Mesenchymal stem cell (in vitro differentiated cells and primary cell): Measurements from ENCODE around the gene INTS3.

ENCODE experiments used
- DNase-seq: peaks from one replicate; pipeline ENCODE4 v3.0.0-alpha.2; 2013
- H2AFZ ChIP-seq: one replicate; pipeline ENCODE4 v1.6.1; 2013; ENCODE audit warnings: low read depth, mild to moderate bottlenecking, control low read depth, inconsistent platforms, low read length, moderate library complexity
- H2AK5ac ChIP-seq: 2 replicates; pipeline ENCODE4 v1.6.1; 2013; ENCODE audit warnings: low read length, moderate library complexity, mild to moderate bottlenecking, inconsistent platforms; ENCODE audit not compliant: severe bottlenecking
- H2BK120ac ChIP-seq: one replicate; pipeline ENCODE4 v1.6.1; 2013; ENCODE audit warnings: low read depth, mild to moderate bottlenecking, inconsistent platforms, low read length, moderate library complexity
- H2BK12ac ChIP-seq, 2 experiments: one replicate each; pipeline ENCODE4 v1.6.1; 2013; ENCODE audit warnings: inconsistent platforms in 2 of 2, low read length in 2 of 2, mild to moderate bottlenecking in 2 of 2, moderate library complexity in 2 of 2, control low read depth in 1 of 2
- H2BK15ac ChIP-seq: one replicate; pipeline ENCODE4 v1.6.1; 2013; ENCODE audit warnings: mild to moderate bottlenecking, low read depth, inconsistent platforms; ENCODE audit not compliant: poor library complexity, severe bottlenecking
- H2BK5ac ChIP-seq: 2 replicates; pipeline ENCODE4 v1.6.1; 2013; ENCODE audit warnings: low read depth, mild to moderate bottlenecking, low read length, control low read depth, inconsistent platforms; ENCODE audit not compliant: poor library complexity, severe bottlenecking
- H3K14ac ChIP-seq, 2 experiments: one replicate each; pipeline ENCODE4 v1.6.1; 2013; ENCODE audit warnings: inconsistent platforms in 2 of 2, low read length in 2 of 2, control low read depth in 1 of 2, mild to moderate bottlenecking in 1 of 2, moderate library complexity in 1 of 2
- H3K18ac ChIP-seq, 2 experiments: one replicate each; pipeline ENCODE4 v1.6.1; 2013; ENCODE audit warnings: inconsistent platforms in 2 of 2, low read length in 2 of 2, control low read depth in 1 of 2, low read depth in 1 of 2, mild to moderate bottlenecking in 1 of 2
- H3K23ac ChIP-seq, 2 experiments: one replicate each; pipeline ENCODE4 v1.6.1; 2013; ENCODE audit warnings: inconsistent platforms in 2 of 2, low read length in 2 of 2, mild to moderate bottlenecking in 2 of 2, moderate library complexity in 2 of 2, control low read depth in 1 of 2
- H3K27ac ChIP-seq: 2 replicates; pipeline ENCODE4 v1.5.1; 2013; ENCODE audit warnings: mild to moderate bottlenecking, moderate library complexity, low read length, control low read depth, inconsistent platforms; ENCODE audit not compliant: poor library complexity, severe bottlenecking
- H3K27me3 ChIP-seq, 2 experiments: 2 replicates each; pipeline versions ENCODE4 v1.6.1 to v1.7.0; 2013; ENCODE audit warnings: low read length in 2 of 2, mild to moderate bottlenecking in 2 of 2, moderate library complexity in 2 of 2, control low read depth in 1 of 2, inconsistent platforms in 1 of 2; ENCODE audit not compliant: control insufficient read depth in 1 of 2, insufficient read depth in 1 of 2
- H3K36me3 ChIP-seq, 2 experiments: 2 replicates each; pipeline versions ENCODE4 v1.6.1 to v1.7.0; 2013; ENCODE audit warnings: low read length in 2 of 2, control low read depth in 1 of 2, inconsistent platforms in 1 of 2, low read depth in 1 of 2, mild to moderate bottlenecking in 1 of 2; ENCODE audit not compliant: insufficient read depth in 2 of 2, control insufficient read depth in 1 of 2
- H3K4ac ChIP-seq, 2 experiments: one replicate each; pipeline ENCODE4 v1.6.1; 2013; ENCODE audit warnings: inconsistent platforms in 2 of 2, low read length in 2 of 2, mild to moderate bottlenecking in 2 of 2, moderate library complexity in 2 of 2, control low read depth in 1 of 2, low read depth in 1 of 2
- H3K4me1 ChIP-seq: 2 replicates; pipeline ENCODE4 v1.6.1; 2013; ENCODE audit warnings: low read depth, low read length, control low read depth; ENCODE audit not compliant: control insufficient read depth, insufficient read depth
- H3K4me2 ChIP-seq: 2 replicates; pipeline ENCODE4 v1.6.1; 2013; ENCODE audit warnings: low read length, mild to moderate bottlenecking, inconsistent platforms; ENCODE audit not compliant: poor library complexity, severe bottlenecking
- H3K4me3 ChIP-seq, 2 experiments: 2 replicates each; pipeline versions ENCODE4 v1.5.1 to v1.7.0; 2013; ENCODE audit warnings: low read length in 2 of 2, mild to moderate bottlenecking in 2 of 2, control low read depth in 1 of 2, low read depth in 1 of 2; ENCODE audit not compliant: insufficient read depth in 1 of 2
- H3K79me1 ChIP-seq: replicated peaks from 2 replicates; pipeline ENCODE4 v1.6.1; 2013; ENCODE audit warnings: mild to moderate bottlenecking, control low read depth, low read length, inconsistent platforms; ENCODE audit not compliant: poor library complexity, severe bottlenecking
- H3K9ac ChIP-seq: 2 replicates; pipeline ENCODE4 v1.7.0; 2013; ENCODE audit warnings: mild to moderate bottlenecking, low read length, moderate library complexity
- H3K9me3 ChIP-seq: 2 replicates; pipeline ENCODE4 v1.7.0; 2013; ENCODE audit warnings: mild to moderate bottlenecking, low read length; ENCODE audit not compliant: control insufficient read depth
- H4K8ac ChIP-seq: one replicate; pipeline ENCODE4 v1.6.1; 2013; ENCODE audit warnings: inconsistent platforms, mild to moderate bottlenecking, low read length, moderate library complexity
- H4K91ac ChIP-seq: one replicate; pipeline ENCODE4 v1.6.1; 2013; ENCODE audit warnings: mild to moderate bottlenecking, low read length, inconsistent platforms
- WGBS: methylation state at CpG from one replicate; pipeline ENCODE4 v1.1.7; 2013; ENCODE audit warnings: mixed read lengths; 5-methylcytosine and 5-hydroxymethylcytosine counted together

The INTS3 gene

GRCh38 chr1:153801786-153802697, 74.2 kb downstream of the INTS3 start:
- Histone ChIP-seq H2BK5ac (no peak overlapping the region), H3K18ac (no peak overlapping the region), H3K79me1 (peaks cover 3% of the 10 kb centered on the region), H2BK15ac (no peak overlapping the region), H3K4me2 (no peak overlapping the region), H2BK12ac (no peak overlapping the region), H3K4me3 (no peak overlapping the region), H3K23ac (no peak overlapping the region), H2AK5ac (no peak overlapping the region), H3K14ac (no peak overlapping the region), H3K27ac (no peak overlapping the region), H4K91ac (no peak overlapping the region), H4K8ac (no peak overlapping the region), H3K27me3 (no peaks in the 10 kb centered on the region), H3K36me3 (peaks cover 18 to 50% of the 10 kb centered on the region in 2 experiments), H3K4me1 (no peaks in the 10 kb centered on the region), H3K4ac (no peak overlapping the region), H2AFZ (no peak overlapping the region), H3K9ac (no peak overlapping the region), H3K9me3 (no peaks in the 10 kb centered on the region), H2BK120ac (no peak overlapping the region)
- WGBS = 95% methylated on average over 6 of the region's 7 CpGs
- no peak for DNase-seq

GRCh38 chr1:153803470-153804056, 75.7 kb downstream of the INTS3 start:
- no peak overlapping the region for H4K8ac ChIP-seq
- H3K9me3 ChIP-seq = no peaks in the 10 kb centered on the region
- H3K23ac ChIP-seq = no peak overlapping the region
- peaks cover 7% of the 10 kb centered on the region for H3K79me1 ChIP-seq
- no peaks in the 10 kb centered on the region for H3K27me3 ChIP-seq
- no peak overlapping the region for H3K14ac ChIP-seq
- no peak overlapping the region for H2BK15ac ChIP-seq
- no peak overlapping the region for H3K4me2 ChIP-seq
- no peak for DNase-seq
- no peak overlapping the region for H3K27ac ChIP-seq
- H3K4me1 ChIP-seq = no peaks in the 10 kb centered on the region
- H2AFZ ChIP-seq = no peak overlapping the region
- no peak overlapping the region for H3K18ac ChIP-seq
- no peak overlapping the region for H2AK5ac ChIP-seq
- H3K9ac ChIP-seq = no peak overlapping the region
- no peak overlapping the region for H2BK120ac ChIP-seq
- H3K36me3 ChIP-seq = peaks cover 31 to 57% of the 10 kb centered on the region in 2 experiments
- no peak overlapping the region for H3K4me3 ChIP-seq
- no peak overlapping the region for H4K91ac ChIP-seq
- H2BK12ac ChIP-seq = no peak overlapping the region
- H3K4ac ChIP-seq = no peak overlapping the region
- H2BK5ac ChIP-seq = no peak overlapping the region
- WGBS = 81% methylated on average over 3 of the region's 3 CpGs

DNA sequence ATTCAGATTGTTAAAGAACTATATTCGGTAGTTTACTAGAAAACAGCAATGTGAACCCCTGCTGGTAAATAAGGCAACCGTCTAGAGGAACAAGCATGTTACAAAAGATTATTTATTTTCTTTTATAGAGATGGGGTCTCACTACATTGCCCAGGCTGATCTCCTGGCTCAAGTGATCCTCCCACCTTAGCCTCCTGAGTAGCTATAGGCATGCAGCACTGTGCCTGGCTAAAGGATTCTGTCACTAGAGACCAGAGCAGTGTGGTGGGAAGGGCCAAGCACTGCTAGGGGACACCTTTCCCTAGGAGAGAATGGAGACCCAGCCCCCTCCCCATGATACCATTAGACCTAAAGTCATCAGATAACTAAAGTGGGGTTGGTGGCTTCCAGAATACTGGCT, 76.3 kb downstream of the INTS3 start:
- Histone ChIP-seq H3K36me3 (peaks cover 35 to 60% of the 10 kb centered on the region in 2 experiments), H3K4me1 (no peaks in the 10 kb centered on the region), H3K27me3 (no peaks in the 10 kb centered on the region), H2AFZ (no peak overlapping the region), H2BK15ac (no peak overlapping the region), H2AK5ac (no peak overlapping the region), H3K23ac (no peak overlapping the region), H2BK5ac (no peak overlapping the region), H3K4me2 (no peak overlapping the region), H3K14ac (no peak overlapping the region), H3K4ac (no peak overlapping the region), H3K4me3 (no peak overlapping the region), H3K9ac (peak overlapping the region; percentile 18), H3K79me1 (peaks cover 9% of the 10 kb centered on the region), H2BK12ac (no peak overlapping the region), H3K9me3 (no peaks in the 10 kb centered on the region), H4K8ac (no peak overlapping the region), H2BK120ac (no peak overlapping the region), H4K91ac (no peak overlapping the region), H3K18ac (no peak overlapping the region), H3K27ac (no peak overlapping the region)
- no peak for DNase-seq
- 0% methylated on average over 1 of the region's 2 CpGs for WGBS

GRCh38 chr1:153805042-153805745, 77.3 kb downstream of the INTS3 start:
- Histone ChIP-seq H2BK120ac (no peak overlapping the region), H3K4me2 (no peak overlapping the region), H3K27me3 (no peaks in the 10 kb centered on the region), H3K4me3 (no peak overlapping the region), H3K4me1 (no peaks in the 10 kb centered on the region), H2BK5ac (no peak overlapping the region), H3K4ac (no peak overlapping the region), H2AK5ac (no peak overlapping the region), H2AFZ (no peak overlapping the region), H3K79me1 (peaks cover 9% of the 10 kb centered on the region), H4K8ac (no peak overlapping the region), H3K9me3 (no peaks in the 10 kb centered on the region), H2BK15ac (no peak overlapping the region), H3K14ac (no peak overlapping the region), H3K27ac (no peak overlapping the region), H3K18ac (no peak overlapping the region), H2BK12ac (no peak overlapping the region), H3K36me3 (peaks cover 46 to 59% of the 10 kb centered on the region in 2 experiments), H3K9ac (peak overlapping the region; percentile 69), H4K91ac (no peak overlapping the region), H3K23ac (no peak overlapping the region)
- DNase-seq = peak; percentile 75
- 98% methylated on average over 3 of the region's 5 CpGs for WGBS
